Measurements from ENCODE around the gene MTIF2.

- TF ChIP-seq RUNX1 (IDR thresholded peaks at IDR 0.05; ENCODE audit: low read depth) (no peak), ZNF184 (CRISPR knock-in tag; IDR thresholded peaks at IDR 0.05) (no peak), NRF1 (conservative IDR thresholded peaks at IDR 0.05 in 1 of 2, IDR thresholded peaks at IDR 0.05 in 1 of 2) (peak; percentile 95 to 96), TBL1XR1 (IDR thresholded peaks at IDR 0.05; ENCODE audit: low read length in 2 of 2) (peak in 1 of 2 experiments; percentile 54; a peak in 2 of 4 replicates), MAX (CRISPR knock-in tag; IDR thresholded peaks at IDR 0.05) (peak; percentile 52)
Measured at GRCh38 chr2:55282110-55282917, 13.3 kb upstream of the MTIF2 start.
